ENCODE results near the gene DDC.

DNA sequence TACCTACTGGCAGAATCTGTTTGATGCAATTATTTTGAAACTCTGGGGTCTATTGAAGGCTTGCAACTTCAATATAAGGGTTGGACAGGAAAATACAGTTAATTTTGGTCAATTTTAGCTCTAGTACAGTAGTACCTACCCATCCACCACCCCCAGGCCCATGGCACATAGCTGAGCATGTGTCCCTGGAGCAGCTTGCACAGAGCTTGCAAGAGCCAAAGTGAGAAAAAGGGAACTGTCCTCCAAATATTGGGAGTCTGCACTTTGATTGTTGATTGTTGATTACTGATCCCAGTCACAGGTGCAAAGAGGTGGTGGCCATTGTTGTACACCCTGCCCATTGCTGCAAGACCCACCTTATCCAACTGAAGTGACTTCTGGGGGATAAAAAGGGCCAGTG lies 52.8 kb downstream of the DDC start:
- TF ChIP-seq, protein P1, sequence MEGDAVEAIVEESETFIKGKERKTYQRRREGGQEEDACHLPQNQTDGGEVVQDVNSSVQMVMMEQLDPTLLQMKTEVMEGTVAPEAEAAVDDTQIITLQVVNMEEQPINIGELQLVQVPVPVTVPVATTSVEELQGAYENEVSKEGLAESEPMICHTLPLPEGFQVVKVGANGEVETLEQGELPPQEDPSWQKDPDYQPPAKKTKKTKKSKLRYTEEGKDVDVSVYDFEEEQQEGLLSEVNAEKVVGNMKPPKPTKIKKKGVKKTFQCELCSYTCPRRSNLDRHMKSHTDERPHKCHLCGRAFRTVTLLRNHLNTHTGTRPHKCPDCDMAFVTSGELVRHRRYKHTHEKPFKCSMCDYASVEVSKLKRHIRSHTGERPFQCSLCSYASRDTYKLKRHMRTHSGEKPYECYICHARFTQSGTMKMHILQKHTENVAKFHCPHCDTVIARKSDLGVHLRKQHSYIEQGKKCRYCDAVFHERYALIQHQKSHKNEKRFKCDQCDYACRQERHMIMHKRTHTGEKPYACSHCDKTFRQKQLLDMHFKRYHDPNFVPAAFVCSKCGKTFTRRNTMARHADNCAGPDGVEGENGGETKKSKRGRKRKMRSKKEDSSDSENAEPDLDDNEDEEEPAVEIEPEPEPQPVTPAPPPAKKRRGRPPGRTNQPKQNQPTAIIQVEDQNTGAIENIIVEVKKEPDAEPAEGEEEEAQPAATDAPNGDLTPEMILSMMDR (optimal IDR thresholded peaks at IDR 0.05 in 1 of 3, IDR thresholded peaks at IDR 0.05 in 1 of 3, conservative IDR thresholded peaks at IDR 0.05 in 1 of 3; ENCODE audit: extremely low read depth in 1 of 3, insufficient read depth in 2 of 3, low read length in 3 of 3) = no peak
- TF ChIP-seq EZH2 (IDR thresholded peaks at IDR 0.05; ENCODE audit: low read length) = no peak

Measured in keratinocyte (primary cell).